Measurements from ENCODE around the gene BPIFB2. TPM values are rescaled to one million over a fixed set of nuclear protein-coding genes. Genes with fewer than 3 reads are reported as not detected.

BPIFB2 gene
- polyA plus RNA-seq, 3 donors, result not detected

DNA sequence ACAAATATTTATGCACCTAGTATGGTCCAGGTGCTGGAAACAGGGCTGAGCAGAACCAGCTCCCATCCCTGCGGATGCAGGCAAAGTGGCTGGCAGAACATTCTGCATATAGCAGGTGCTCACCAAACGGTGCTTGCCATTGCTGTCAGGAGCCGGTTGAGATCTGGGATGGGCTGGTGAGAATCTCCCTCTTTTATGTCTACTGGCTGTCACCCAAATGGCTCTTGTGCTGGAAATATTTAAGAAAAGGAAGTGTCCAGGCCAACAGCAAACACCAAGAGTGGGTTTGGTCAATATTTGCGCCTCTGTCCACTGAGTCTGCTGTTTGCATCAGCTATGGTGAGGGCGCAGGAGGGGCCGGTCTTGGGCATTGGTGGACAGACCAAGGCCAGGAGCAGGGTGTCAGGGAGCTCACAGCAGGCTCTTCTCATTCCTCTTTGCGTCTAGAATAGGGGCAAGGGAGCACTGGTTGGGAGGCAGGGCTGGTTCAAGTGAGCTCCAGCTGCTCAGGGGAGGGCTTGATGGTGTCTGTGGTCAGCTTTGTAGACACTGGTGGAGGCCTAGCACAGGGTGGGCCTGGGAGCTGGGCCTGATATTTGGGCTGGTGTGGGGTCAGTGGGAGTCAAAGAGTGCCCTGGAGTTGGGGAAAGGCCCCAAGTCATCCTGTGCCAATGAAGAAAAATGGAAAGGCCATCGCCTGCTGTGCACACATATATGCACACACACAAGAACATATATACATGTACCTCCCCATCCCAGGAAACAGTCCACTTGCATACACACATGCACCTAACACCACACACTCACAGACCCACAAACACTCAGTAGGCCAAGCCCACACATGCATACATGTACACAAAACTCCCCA lies 1.4 kb upstream of the BPIFB2 start:
- no peak for DNase-seq

DNA sequence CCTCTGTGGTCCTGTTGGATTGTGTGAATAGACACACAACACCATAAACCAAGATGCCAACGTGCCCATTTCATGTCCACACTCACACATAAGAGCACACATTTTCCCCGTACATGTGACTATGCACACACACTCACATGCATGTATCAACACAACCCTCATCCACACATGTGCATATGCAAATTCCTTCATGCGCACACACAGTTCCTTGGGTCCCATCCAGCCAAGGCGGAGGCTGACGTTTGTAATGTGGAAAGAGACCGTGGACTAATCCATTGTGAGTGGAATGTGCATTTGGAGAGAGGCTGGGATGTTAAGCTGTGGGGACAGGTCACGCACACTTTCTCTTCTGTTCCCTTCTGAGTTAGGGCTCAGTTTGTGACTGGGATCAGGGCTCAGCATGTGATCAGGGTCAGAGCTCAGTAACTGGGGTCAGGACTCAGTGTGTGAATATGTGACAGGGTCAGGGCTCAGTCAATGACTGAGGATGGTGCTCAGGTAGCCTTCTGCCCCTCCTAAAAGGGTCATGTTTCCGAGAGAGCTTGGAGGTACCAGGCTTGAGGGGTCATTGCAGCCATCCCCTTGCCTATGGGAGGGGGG lies 628 bp upstream of the BPIFB2 start:
- DNase-seq, result no peak

DNA sequence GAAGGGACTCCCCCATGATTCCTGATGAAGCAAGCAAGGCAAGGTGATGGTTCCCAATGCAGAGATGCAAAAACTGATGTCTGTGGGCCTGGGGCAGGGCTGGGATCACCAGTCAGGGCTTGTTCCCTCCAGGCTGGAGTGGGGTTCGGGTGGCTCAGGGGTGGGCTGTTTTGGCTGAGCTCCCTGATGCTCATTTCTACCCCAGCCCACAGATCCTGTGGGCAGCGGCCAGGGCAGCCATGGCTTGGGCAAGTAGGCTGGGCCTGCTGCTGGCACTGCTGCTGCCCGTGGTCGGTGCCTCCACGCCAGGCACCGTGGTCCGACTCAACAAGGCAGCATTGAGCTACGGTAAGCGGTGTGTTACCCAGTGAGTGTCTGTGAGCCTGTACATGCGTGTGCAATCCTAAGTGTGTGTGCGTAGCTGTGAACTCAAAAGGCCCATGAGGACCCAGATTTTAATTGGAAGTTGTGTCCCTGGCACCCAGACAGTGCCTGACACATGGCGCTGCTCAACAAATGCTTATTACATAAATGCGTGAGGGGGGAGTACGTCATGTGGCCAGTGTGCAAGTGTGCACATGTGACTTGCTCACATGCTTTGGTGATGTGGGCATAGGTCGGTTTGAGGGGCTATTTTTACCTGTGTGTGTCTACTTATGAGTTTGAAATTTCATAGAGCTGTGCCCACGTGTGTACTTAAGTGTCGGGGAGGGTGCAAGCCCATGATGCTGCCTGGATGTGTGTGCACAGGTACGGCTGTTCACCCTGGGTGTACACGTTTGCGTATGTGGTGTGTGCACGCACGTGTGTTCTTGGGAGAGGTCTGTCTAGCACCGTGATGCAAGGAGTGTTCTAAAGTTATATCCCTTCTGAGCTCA lies 1.1 kb downstream of the BPIFB2 start:
- DNase-seq, result no peak

DNA sequence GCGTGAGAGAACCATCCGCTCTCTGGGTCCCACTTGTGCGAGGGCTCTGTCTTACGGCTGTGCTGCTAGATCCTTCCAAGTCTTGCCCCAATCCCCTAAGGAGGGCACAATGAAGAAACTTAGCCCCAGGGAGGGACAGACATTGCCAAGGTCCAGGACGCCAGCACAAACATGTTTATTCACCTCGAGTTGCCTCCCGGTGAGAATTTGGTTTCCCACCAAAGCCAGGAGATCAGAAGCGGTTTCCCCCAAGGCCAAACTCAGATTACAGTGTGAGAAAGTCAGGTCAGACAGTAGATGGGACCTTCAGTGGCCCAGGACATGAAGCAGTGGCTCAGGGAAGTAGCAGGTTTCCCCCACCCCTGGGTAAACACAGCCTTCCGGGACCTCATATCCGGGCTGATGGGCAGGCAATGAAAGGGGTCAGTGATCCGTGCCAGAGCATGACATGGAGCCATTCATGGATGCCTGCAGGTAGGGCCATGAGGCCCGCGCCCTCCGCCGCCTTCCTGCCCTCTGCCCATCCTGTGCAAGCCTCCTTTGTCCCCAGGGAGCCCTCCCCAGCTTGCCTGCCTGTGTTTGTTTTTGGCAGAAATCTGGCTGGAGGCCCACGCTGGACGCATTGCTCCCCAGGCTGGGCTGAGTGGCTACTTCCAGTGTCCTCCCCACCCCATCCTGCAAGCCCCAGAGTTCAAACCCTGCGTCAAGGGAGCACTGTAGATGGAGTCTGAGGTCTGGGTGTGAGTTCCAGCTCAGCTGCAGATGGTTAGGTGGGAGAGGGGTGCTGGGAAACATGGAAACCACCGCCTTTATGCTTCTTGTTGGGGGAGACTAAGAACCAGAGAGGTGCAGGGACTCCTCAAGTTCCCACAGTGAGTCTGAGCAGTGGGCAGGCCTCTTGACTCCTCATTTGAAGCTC lies 2.0 kb downstream of the BPIFB2 start:
- peak; percentile 37 for DNase-seq

DNA sequence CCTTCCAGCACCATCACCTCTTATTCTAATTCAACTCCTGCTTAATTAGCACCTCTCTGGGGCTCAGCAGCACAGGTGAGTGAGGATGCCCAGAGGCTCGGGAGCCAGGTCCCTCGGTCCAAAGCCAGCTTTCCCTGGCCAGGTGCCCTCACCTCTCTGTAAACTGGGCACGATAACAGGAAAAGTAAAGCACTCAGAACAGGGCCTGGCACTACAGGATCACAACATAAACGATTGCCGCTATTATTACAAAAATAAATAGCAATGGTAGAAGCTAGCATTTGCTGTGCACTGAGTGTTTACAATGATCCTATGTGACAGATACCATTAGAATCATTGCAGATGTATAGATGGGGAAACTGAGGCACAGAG lies 2.6 kb downstream of the BPIFB2 start:
- DNase-seq, result no peak

DNA sequence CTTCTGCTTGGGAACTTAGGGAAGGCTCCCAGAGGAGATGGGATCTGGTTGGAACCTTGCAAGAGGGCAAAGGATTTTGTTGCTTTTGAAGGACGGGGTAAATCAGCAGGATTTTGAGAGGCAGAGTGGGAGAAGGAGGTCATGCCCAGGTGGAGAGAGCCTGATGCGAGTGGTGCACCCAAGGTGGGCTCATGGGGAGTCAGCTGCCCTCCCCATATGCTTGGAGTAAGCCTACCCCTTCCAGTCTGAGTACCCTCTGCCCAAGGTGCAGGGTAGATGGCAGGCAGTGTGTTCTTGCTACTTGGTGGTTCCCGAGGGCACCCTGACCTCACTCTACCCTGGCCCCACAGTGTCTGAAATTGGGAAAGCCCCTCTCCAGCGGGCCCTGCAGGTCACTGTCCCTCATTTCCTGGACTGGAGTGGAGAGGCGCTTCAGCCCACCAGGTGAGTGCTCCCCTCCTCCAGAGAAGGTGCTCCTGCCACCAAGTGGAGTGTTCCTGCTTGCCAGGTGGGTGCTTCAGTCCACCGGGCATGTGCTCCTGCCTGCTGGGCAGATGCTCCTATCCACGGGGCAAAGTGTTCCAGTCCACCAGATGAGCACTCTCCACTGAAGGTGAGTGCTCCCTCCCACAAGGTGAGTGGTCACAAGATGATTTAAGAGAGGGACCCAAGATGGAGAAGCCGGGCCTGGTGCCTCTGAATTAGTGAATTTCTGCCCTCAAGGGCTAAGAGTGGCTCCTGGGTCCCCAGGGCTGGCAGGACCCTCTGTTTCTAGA lies 3.4 kb downstream of the BPIFB2 start:
- no peak for DNase-seq

DNA sequence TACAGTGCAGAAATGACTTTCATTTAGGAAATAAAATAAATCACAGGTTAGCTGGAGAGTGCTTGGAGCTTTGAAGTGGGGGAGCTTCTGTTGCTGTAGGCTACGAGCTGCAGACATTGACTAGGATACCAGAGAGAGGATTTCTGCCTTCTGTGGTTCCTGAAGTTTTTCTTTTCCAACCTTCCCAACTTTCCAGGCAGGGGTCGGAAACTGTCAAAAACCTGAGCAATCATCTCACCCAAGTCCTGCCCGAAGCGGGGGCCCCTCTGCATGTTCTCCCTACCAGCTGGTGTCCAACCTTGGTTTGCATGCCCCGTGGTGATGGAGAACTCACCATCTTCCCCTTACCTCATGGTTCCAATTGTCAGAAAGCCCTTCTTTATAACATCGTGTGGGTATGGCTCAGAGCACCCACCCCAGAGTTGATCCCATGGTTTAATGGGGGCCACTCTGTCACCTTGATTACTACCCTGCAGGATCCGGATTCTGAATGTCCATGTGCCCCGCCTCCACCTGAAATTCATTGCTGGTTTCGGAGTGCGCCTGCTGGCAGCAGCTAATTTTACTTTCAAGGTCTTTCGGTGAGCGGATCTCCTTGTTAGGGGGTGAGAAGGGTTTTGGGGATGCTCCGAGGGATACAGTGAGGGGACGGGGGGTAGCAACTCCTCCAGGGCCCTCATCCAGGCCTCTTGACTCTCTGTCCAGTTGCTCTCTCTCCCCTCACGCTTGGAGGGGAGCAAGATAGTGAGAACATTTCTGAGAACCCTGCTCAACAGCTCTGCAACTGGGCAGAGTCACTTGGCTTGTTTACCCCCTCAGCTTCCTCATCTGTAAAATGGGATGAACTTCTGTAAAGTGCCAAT lies 5.1 kb downstream of the BPIFB2 start:
- DNase-seq, result no peak

DNA sequence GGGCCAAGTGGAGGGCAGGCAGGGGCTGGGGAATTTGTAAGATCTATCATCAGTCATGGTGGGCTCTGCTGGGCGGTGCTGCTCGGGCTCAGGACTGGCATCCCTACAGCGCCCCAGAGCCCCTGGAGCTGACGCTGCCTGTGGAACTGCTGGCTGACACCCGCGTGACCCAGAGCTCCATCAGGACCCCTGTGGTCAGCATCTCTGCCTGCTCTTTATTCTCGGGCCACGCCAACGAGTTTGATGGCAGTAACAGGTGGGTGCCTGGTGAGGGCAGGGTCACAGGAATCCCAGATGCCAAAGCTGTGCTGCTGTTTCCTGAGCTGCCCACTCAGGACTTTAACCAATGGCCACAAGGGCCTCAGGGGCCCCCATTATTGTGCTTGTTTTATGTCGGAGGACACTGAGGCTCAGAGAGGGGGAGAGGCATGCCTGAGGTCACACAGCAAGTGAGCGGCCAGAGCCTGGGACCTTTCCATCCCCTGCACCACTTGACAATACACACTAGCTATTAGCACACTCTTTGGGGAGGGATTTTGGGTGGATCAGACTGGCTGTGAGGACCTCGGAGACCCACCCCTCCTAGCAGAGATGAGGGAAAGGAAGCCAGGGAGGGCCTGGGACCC lies 6.3 kb downstream of the BPIFB2 start:
- DNase-seq, result no peak

DNA sequence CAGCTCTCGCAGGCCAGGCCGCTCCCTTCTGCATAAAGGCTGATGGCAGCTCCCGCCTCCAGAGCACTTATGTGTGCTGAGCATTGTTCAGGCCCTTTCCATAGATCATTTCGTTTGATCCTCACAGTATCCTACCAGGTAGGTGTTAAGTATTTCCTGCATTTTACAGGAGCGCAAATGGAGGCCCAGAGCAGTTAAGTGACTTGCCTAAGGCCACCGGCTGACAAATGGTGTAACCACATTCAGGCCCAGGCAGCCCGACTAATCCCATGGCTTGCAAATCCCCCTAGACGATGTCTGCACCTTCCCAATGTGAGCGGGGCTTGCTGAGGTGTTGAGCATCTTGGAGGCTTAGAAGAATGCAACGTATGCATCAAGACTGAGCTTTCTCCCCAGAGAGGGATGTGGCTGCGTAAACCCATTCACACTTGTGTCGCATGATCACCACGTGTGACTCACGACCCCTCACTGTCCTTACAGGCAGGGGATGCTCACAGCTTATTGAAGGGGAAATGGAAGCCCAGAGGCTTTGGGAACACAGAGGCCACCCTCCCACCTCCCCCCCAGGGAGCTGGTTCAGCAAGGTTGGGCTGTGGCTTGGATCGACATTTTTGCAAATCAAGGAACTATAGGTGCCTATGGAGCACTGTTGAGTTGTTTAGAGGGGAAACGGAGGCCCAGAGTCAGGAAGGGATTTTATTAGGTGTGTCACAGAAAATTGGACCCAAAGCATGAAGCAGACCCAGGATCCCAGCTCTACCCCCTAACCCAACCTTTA lies 7.0 kb downstream of the BPIFB2 start:
- no peak for DNase-seq

DNA sequence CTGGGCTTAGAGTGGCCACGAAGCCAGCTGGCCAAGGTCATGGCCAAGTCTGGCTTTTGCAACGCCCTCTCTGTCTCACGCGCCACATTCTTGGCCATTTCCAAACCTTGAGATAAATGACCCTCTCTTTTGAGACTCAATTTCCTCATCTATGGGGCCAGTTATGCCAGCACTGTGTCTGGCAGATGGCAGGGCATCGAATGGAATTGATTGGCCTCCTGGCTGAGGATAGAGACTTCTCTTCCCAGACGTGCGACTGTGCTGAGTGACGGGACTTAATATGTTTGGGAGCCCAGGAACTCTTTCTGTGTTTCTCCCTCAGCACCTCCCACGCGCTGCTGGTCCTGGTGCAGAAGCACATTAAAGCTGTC lies 7.6 kb downstream of the BPIFB2 start:
- no peak for DNase-seq

DNA sequence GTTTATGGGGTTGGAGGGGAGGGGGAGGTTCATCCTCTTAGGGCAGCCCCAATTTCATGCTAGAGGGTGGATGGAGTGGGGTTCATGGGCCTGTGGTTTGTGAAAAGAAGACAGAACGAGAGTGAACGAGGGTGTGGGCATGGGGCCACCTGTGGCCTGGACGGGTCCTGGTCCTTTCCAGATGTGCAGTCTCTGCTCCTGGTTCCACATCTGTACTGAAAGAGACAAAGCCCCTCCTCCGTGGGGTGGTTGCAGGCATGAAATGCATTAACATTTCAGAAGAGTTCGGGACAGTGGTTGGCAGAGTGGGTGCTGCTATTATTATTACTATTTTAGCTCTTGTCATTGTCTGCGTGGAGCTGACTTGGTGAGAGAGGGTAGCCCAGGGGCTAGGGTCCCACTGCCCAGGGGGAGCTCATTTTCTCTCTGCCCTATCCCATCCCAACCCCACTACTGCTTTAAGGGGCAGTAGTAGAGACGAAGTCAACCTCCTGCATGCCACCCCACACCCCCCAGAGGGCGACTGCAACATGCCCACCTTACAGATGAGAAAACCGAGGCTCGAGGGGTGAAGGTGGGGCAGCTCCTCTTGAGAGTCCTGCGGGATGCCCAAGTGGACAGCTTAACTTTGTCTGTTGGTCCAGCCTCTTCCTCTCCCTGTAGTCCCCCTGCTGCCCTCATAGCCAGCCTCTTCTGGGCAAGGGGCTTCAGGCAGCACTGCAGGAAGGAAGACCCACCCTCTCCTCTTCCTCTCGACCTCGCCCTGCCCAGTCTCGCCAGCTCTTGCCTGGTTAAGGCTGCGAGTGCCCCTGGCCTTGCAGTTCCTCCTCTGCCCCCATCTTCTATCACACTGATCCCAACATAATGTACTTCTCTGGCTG lies 8.4 kb downstream of the BPIFB2 start:
- DNase-seq, result no peak

DNA sequence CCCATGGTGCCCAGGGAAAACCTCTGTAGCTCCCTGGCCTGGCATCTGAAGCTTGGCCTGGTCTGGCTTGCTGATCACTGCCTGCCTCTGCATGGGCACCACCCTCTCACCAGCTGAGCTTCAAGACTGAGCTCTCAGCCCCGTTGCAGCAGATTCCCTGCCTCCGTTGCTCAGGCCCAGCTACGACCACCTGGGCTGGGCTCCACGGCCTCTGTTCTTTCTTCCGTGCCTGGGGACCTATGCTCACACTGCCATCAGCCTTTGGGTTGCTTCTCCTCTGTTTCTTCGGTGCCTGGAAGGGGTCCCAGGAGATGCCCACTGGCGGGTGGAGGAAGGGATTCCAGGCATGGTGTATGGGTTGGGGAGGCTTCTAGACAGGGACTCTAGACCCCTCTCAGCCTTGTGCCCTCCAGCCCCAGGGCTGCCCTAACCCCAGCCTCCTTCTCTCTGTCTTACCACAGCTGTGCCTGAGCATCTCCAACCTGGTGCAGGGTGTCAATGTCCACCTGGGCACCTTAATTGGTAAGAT lies 9.1 kb downstream of the BPIFB2 start:
- no peak for DNase-seq

DNA sequence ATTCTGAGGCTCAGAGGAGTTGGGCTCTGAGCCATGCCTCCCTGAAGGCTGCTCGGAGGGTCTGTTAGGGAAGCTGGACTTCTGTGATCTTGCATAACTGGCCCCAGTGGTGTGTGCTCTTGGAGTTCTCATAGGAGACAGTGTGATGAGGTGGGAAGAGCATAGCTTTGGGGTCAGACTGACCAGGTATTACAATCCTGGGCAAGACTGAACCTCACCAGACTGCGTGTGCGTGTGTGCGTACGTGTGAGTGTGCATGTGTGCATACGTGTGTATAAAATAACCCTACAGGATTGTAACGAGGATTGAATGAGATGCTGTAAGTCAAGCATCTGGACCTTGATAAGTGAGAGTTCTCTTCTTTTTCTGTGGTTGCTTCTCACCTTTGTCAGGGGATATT lies 10.0 kb downstream of the BPIFB2 start:
- no peak for DNase-seq

DNA sequence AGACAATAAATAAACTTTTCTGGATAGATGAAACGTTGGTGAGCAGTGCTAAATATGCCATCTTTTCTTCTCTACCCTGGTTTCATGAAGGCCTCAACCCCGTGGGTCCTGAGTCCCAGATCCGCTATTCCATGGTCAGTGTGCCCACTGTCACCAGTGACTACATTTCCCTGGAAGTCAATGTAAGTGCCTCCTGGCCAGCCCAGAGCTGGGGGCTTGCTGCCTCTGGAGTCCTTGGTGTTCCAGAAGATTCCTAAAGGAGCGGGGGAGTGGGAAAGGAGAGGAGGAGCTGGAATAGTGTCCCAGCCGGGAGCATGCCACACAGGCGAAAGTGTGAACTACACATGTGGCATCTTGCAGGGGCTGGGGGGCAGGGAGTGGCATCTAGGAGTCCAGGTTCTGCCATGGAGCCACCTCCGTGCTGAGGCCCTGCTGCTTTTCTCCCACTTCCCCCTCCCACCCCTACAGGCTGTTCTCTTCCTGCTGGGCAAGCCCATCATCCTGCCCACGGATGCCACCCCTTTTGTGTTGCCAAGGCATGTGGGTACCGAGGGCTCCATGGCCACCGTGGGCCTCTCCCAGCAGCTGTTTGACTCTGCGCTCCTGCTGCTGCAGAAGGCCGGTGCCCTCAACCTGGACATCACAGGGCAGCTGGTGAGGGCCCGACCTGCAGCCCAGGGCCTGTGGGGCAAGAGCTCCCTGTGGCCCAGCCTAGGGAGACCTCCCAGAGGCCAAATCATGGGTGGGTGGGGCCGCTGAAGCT lies 10.8 kb downstream of the BPIFB2 start:
- DNase-seq, result no peak

DNA sequence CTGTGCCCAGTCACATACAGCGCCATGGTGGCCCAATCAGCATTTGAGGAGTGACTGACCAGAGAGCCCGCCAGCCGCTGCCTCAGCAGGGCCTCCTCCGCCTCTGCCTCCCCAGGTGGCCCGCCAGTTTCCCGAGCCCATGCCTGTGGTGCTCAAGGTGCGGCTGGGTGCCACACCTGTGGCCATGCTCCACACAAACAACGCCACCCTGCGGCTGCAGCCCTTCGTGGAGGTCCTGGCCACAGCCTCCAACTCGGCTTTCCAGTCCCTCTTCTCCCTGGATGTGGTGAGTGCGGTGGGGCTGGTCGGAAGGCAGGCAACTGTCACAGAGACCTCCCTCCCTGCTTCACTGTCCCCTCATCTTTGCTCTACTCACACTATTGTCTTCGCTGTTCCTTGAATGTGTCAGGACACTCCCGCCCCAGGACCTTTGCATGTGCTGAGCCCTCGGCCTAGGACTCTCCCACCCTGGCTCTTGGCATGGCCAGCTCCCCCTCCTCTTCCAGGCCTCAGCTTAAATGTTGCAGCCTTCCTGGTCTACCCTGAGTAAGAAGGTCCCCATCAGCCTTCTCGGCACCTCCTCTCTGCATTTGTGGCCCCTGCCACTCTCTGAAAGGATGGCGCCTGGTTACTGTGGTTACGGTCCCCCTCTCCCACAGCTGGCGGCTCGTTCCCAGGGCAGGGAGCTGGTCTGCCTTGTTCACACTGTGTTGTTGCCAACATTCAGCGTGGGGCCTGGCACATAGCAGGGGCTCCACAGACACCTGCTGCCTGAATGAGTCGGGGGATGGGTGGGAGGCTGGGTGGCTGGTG lies 12.2 kb downstream of the BPIFB2 start:
- no peak for DNase-seq

All from renal pelvis (tissue), 4 donors.